Astrocyte (in vitro differentiated cells and primary cell): ENCODE measurements around the gene CLASP1.

Source experiments
- CTCF ChIP-seq: IDR thresholded peaks from 2 replicates; pipeline ENCODE4 v1.5.1; 2011; ENCODE audit warnings: low read depth, mild to moderate bottlenecking, inconsistent platforms, low read length, moderate library complexity; ENCODE audit not compliant: insufficient read depth
- EZH2 ChIP-seq: IDR thresholded peaks from 2 replicates; pipeline ENCODE4 v1.6.1; 2012; ENCODE audit warnings: mild to moderate bottlenecking, low read length, inconsistent platforms; ENCODE audit not compliant: insufficient read depth

- TF ChIP-seq CTCF (no peak), EZH2 (no peak)
Observed at GRCh38 chr2:121547646-121548045, 101.6 kb downstream of the CLASP1 start.
